DMS153 treated with DMSO at 0.1 percent for 48 hours (cell line): ENCODE measurements around the gene ANKS6.

Experiments used
- DNase-seq: peaks from one replicate; lab custom pipeline; 2025; ENCODE audit not compliant: unreplicated experiment; lab: John Stamatoyannopoulos, UW

The ANKS6 gene

DNA sequence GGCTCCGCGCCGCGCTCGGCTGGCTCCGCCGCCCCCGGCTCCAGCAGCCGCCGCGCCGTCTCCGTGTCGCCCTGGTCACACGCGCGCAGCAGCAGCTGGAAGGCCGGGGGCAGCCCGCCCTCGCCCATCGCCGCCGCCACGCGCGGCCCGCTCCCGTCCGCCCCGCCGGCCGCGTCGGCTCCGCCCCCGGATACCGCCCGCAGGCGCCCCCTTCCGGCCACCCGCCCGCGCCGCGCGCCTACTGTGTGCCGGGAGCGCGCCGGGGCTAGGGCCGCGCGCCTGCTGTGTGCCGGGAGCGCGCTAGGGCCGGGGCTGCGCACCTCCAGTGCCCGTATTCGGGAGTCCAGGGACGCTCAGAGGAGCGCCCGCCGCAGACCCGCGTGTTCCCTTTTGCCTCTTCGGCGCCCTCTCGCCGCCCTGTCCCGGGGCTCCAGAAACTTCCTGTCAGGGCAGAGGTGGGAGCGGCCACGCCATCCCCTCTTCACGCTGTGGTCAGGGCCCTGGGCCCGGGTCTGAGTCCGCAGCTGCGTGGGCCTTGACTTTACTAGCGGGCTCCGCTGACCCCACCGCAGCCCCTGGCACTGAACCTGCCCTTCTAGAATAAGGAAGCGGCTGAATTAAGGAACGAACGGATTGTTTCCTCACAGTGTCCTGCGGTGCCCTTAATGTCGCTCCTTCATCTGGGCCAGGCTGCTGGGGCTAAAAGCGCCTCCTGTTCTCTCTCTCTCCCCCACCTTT is at the start of gene ANKS6:
Gene ANKS6, minus strand, starts transcription at position 192 of the 738 bp plus-strand sequence. Its CDS starts 64 bp downstream, at position 128.
- peak; percentile 14 for DNase-seq

DNA sequence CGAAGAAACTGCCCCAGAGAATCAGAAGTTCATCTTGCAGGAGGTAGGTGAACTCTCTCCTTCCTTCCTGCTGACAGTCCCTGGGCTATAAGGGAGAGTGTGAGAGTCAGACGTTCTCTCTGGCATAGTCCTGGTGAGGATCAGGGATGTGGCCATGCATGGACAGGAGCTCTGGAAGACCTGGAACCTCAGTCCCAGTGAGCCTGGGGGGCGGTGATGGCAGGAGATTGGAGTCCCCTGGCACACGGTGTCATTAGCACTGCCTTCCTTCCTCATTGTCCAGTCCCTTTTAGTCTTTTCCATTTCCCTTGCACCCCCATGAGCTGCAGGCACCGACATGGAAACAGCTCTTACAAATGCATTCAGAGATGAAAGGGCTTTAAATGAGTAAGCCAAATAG is 49.7 kb upstream of the ANKS6 start:
- no peak for DNase-seq

- DNase-seq: no peak
Observed at GRCh38 chr9:98842510-98842909, 46.2 kb upstream of the ANKS6 start.

GRCh38 chr9:98839724-98840123 is 43.4 kb upstream of the ANKS6 start:
- DNase-seq: no peak

DNA sequence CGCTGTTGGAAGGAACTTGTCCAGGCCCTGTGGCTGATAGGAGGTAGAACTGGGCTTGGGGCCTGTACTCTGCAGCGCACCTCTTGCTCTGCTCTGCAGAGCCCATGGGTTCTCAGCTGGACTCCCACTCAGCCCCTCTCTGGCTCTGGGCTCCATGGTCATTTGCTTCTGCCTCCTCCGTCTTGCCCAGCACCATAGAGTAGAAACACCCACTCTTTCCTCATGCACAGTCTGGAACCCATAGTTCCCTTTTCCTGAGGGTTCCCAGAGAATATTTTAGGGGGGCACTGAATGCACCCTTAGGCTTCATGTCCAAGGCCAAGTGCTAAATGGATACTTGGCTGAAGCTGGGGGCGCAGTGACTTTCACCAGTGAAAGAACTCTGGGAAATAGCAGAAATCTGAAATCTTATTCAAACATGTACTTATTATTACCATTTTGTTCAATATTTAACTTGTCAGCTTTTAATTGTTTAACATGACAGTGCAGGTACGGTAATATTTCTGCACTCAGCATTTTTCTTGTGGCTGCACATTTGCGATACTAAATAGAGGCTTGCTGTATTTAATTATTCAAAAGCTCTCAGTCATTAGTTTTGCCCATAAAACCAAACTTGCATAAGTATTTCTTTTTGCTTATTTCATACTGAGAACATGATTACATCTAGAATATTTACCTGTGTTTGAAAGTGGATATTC is 42.7 kb upstream of the ANKS6 start:
- no peak for DNase-seq

DNA sequence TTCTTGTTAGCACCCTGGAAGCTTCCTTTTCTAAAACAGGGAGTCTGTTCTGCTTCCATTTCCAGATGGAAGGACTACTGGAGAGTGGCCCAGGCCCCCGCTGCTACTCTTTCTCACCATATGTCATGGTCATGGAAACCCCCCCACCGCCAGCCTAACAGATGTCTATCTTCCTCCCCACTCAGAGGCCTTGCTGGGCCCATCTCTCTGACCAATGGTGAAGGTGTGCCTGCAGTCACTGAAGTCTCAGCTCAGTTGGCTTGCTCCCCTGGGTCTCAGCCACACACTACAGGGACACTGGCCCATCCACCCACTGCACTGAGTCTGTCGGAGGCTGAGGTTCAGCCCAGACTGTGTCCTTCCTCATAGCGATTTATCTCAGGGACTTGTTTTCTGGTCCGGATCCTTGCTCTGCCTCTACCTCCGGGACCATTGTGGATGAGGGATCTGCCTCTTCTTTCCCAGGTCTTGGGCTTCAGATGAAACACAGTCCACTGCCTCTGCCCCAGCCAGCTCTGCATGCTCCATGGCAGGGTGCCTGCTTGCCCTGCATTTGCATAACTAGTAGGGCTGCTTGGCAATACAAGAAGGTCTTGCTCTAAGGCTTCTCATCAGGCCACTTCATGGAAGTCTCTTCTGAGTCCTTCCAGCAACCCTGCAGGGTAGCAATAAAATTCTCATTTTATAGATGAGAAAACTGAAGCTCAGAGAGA is 42.0 kb upstream of the ANKS6 start:
- no peak for DNase-seq

DNA sequence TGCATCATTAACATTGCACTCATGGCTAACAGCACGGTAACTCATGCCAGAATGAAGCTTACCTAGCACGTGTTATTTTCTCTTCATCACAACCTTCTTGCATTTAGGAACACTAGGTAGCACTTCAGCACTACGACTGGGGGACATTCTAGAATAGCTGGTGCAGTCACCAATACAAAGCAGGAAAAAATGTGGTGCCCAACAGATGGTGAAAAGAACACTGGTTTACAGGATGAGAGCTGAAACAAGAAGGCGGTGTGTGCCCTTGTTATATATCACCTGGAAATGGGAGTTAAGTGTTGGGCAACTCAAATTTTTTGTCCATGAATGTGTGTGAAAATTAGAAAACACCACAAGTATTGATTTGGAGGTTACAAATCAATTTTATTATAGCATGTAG is 41.2 kb upstream of the ANKS6 start:
- no peak for DNase-seq

GRCh38 chr9:98836206-98836605 is 39.9 kb upstream of the ANKS6 start:
- no peak for DNase-seq

- DNase-seq: no peak
Observed at GRCh38 chr9:98834386-98834785, 38.0 kb upstream of the ANKS6 start.

- no peak for DNase-seq
Observed at GRCh38 chr9:98833090-98833956, 37.0 kb upstream of the ANKS6 start.

DNA sequence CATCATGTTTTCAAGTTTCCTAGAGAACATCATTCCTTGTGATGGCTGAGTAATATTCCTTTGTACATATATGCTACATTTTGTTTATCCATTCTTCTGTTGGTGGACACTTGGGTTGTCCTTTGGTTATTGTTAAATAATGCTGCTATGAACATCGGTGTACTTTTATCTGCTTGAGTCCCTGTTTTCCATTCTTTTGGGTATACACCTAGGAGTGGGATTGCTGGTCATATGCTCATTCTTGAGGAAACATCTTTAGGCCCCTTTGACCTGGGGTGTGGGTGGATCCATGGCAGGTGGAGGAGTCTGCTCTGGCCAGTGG is 36.4 kb upstream of the ANKS6 start:
- DNase-seq: no peak

DNA sequence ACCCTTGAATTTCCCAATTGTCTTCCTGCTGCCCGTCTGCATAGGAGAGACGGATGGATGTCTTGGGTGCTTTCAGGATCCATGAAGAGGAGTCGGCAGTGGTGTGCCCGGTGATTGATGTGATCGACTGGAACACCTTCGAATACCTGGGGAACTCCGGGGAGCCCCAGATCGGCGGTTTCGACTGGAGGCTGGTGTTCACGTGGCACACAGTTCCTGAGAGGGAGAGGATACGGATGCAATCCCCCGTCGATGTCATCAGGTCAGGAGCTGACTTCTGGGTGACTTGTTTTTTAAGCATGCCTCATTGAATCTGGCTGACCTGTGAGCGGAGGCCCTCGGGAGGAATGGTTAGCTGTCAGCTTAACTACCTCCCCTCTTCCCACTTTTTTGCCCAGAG is 35.3 kb upstream of the ANKS6 start:
- no peak for DNase-seq

DNA sequence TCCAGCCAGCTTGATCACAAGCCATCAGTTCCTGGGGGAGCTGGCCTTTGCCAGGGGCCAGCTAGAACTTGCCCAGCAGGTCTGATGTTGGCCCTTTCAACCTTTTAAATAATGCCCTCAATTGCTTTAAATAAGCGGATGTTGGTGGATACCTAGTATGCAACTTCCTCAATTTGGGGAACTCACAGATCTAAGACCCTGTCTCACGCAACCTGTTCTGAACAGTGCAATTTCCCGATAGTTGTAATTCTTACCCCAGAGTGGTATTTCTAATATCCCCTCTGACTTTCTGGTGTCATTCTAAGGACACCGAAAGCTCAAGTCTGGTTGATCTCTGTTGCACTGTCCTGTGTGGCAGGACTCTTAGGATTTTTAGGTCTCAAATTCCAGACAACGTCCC is 34.2 kb upstream of the ANKS6 start:
- DNase-seq: no peak

DNA sequence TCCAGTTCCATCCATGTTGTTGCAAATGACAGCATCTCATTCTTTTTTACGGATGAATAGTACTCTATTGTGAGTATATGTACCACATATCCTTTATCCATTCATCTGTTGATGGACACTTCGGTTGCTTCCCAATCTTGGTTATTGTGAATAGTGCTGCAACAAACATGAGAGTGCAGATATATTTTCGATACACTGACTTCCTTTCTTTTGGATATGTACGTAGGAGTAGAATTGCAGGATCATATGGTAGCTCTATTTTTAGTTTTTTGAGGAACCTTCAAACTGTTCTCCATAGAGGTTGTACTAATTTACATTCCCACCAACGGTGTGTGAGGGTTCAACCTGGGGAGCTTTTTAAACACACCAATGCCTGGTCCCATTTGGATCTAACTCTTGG is 33.4 kb upstream of the ANKS6 start:
- DNase-seq: no peak

- DNase-seq: no peak
Observed at GRCh38 chr9:98826716-98827115, 30.4 kb upstream of the ANKS6 start.

DNA sequence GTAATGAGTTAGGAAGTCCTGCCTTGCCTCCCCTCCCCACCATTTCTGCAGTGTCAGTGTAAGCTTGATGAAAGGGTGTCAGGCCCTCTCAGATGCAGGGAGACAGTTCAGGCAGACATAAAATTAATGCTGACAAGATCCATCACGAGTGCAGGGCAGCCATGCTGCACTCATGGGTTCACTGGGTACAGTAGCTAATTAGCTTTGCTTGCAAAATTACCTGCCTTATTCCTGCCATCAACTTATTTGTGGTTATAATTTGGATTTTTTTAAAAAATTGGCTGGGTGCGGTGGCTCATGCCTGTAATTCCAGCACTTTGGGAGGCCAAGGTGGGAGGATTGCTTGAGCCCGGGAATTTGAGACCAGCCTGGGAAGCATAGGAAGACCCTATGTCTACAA is 29.1 kb upstream of the ANKS6 start:
- no peak for DNase-seq

DNA sequence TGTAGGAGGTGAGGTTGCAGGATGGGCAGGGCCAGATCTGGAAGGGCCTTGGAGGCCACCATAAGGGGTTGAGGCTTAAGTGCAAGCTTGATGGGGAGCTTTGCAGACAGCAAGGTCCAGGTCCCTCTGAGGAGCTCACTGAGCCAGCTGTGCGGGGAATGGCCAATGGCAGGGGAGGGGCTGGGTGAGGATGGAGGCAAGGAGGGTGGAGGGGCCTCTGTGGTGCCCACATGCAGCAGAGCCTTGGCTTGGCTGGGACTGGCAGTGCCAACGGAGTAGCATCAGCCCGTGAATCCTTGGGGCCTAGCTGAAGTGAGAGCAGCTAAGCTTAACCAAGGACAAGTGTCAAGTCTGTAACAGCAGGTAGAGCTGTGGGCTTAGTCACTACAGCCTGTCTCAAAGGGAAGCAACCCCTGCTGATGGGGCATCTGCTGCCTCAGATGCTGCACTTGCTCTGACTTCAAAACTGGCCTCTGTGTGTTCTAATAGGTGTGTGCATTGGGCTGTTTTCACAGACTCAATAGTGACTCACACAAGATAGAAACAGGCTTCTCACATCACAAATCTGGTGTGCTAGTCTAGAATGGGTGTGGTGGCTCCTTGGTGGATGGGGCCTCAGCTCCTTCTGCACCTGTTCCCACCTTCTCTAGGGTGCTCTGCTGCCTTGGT is 27.4 kb upstream of the ANKS6 start:
- DNase-seq: no peak

DNA sequence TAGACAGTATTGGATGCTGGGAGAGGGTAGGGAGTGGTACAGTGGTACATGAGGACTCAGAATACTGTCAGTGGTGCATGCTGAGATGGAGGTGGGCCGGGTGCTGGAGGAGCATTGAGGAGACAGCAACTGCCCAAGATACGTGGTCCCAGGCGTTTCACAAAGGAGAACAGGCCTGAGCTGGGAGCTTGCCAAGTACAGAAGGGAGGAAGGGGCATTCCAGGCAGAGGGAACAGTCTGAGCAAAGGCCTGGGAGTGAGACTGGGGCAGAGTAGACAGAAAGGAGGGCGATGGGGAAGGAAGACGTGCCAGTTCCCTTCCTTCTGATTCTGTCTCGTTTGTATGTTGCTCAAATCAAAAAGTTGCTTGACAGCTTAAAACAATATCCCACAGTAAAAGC is 26.3 kb upstream of the ANKS6 start:
- no peak for DNase-seq

DNA sequence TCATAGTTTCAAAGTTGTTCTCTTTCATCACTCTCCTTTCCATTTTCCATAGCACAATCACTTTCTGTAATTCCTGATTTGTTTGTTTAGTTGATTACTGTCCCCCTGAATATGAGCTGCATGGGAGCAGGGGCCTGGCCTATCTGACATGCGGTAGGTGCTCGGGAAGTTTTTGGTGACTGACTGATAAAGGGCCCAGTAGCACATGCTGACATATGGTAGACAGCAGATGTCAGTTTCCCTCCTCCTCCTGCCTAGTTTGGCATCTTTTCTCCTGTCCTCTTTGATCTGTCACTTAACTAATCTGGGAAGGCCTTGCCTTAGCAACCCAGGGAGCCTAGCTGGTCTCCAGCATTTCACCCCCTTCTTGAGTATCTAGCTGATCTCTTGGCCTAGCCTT is 25.5 kb upstream of the ANKS6 start:
- DNase-seq: no peak

GRCh38 chr9:98819231-98819630 is 22.9 kb upstream of the ANKS6 start:
- no peak for DNase-seq

GRCh38 chr9:98818764-98819163 is 22.4 kb upstream of the ANKS6 start:
- DNase-seq: no peak
